Astrocyte of the spinal cord (primary cell): ENCODE results near the gene TBX3.

Experiments
- DNase-seq: peaks from one replicate; pipeline ENCODE4 v3.0.0; 2011; ENCODE audit warnings: low read depth, low spot score
- H3K4me3 ChIP-seq: 2 replicates; pipeline ENCODE4 v1.5.1; 2011; ENCODE audit warnings: low read depth, mild to moderate bottlenecking, low read length, moderate library complexity
- CTCF ChIP-seq: IDR thresholded peaks from 2 replicates; pipeline ENCODE4 v1.5.1; 2012; ENCODE audit warnings: low read depth, mild to moderate bottlenecking, low read length, inconsistent platforms
- in situ Hi-C: cut with HindIII; loops from 2 replicates; pipeline ENCODE4 v1.10.0; 2017; ENCODE audit warnings: low sequenced_read_pairs

The TBX3 gene

GRCh38 chr12:114636723-114637480, 47.1 kb downstream of the TBX3 start:
- in situ Hi-C loops: no loop called here
- TF ChIP-seq CTCF: peak; percentile 55
- no peak overlapping the region for H3K4me3 ChIP-seq
- DNase-seq: peak; percentile 19

DNA sequence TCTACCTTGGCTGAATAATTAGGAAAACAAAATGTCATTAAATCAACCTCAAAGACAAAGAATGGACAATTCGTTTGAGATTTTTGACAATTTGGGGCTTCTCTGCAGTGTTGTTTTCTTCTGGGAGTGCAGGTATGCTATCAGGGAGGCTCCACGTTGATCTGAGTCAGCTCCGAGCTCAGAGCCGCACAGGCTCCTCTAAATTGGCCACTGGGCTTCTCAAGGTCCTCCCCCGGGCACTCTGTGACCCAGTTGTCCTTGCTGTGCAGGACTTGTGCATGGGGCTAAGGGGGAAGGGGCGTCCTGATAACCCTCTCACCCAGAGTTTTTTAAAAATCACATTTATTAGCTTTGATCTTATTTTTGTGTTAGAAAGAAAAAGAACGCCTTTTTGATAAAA, 52.7 kb downstream of the TBX3 start:
- DNase-seq: no peak
- H3K4me3 ChIP-seq: no peak overlapping the region
- TF ChIP-seq CTCF: no peak
- in situ Hi-C loops: no loop called here

DNA sequence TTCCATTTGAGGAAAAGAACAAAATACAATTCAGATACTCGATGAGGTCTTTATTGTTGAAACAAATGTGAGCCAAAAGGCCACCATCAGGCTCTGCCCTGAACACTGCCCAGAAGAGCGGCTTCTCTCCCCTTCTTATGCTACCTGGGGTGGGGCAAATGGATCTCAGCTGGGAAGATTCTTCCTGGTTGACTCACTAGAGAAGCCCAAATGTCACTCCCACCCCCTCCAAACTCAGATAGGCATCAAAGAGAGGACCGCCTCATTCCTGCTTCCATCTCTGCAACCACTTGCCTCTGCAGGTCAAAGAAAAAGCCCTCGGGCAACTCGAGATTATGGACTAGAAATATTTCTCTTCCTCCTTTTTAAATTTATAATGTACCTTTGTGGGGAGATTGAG, 55.8 kb downstream of the TBX3 start:
- in situ Hi-C loops: no loop called here
- H3K4me3 ChIP-seq: no peak overlapping the region
- no peak for DNase-seq
- no peak for TF ChIP-seq CTCF

GRCh38 chr12:114627393-114627792, 56.6 kb downstream of the TBX3 start:
- in situ Hi-C loops: no loop called here
- TF ChIP-seq CTCF: no peak

DNA sequence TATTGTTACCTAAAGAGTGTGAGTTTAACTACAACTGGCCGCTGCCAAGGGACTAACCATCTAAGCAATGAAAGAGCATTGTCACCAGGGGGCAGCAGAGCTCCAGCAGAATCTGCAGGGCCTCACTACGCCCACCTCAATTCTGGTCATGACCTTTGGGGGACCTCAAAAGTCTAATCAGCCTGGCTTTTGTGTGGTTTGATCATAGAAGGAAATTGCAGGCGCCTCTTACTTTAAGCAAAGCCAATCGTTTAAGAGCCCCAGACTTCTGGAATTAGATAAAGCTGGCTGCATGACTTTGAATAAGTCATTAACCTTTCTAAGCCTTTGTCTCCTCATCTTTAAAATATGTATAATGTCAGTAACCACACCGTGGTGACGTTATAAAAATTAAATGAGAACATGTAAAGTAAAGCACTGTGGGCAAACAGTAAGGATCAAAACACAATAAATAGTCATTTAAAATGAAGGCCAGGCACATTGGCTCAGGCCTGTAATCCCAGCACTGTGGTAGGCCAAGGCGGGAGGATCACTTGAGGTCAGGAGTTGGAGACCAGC, 58.6 kb downstream of the TBX3 start:
- no peak overlapping the region for H3K4me3 ChIP-seq
- peak; percentile 85 for TF ChIP-seq CTCF
- in situ Hi-C loops: no loop called here
- peak; percentile 68 for DNase-seq

More at GRCh38 chr12:114627393-114627792, 56.6 kb downstream of the TBX3 start:
- no peak overlapping the region for H3K4me3 ChIP-seq
- DNase-seq: no peak

GRCh38 chr12:114623737-114624136, 60.2 kb downstream of the TBX3 start:
- H3K4me3 ChIP-seq: no peak overlapping the region
- in situ Hi-C loops: no loop called here
- no peak for DNase-seq
- TF ChIP-seq CTCF: no peak
